ENCODE measurements around the gene TAS2R60. TPM values are rescaled to one million over a fixed set of nuclear protein-coding genes. Genes with fewer than 3 reads are reported as not detected.
A peak's percentile ranks its signal among the peaks of the same experiment; 100 is the strongest.
"Not testable (repeated sequence)": the region's sequence is repeated elsewhere in the genome, so short reads cannot be mapped to it uniquely, and the experiment has no call there.

TAS2R60 gene, protein sequence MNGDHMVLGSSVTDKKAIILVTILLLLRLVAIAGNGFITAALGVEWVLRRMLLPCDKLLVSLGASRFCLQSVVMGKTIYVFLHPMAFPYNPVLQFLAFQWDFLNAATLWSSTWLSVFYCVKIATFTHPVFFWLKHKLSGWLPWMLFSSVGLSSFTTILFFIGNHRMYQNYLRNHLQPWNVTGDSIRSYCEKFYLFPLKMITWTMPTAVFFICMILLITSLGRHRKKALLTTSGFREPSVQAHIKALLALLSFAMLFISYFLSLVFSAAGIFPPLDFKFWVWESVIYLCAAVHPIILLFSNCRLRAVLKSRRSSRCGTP
- total RNA-seq: not detected
- long read RNA-seq: 0 reads

GRCh38 chr7:143443153-143443552 lies at the start of gene TAS2R60:
TSS of gene TAS2R60 (plus strand) at chr7:143443453. CDS start at chr7:143443453, 0 bp downstream.
- ATAC-seq (no peak), DNase-seq (no peak)
- intact Hi-C loops (cut with DNase I, micrococcal nuclease): no loop called here

- intact Hi-C loops (cut with DNase I, micrococcal nuclease): no loop called here
- DNase-seq (no peak), ATAC-seq (no peak)
Measured at GRCh38 chr7:143394068-143394467, 49.2 kb upstream of the TAS2R60 start.

GRCh38 chr7:143394777-143395176 lies 48.5 kb upstream of the TAS2R60 start:
- DNase-seq (no peak), ATAC-seq (no peak)
- intact Hi-C loops (cut with DNase I, micrococcal nuclease): no loop called here

DNA sequence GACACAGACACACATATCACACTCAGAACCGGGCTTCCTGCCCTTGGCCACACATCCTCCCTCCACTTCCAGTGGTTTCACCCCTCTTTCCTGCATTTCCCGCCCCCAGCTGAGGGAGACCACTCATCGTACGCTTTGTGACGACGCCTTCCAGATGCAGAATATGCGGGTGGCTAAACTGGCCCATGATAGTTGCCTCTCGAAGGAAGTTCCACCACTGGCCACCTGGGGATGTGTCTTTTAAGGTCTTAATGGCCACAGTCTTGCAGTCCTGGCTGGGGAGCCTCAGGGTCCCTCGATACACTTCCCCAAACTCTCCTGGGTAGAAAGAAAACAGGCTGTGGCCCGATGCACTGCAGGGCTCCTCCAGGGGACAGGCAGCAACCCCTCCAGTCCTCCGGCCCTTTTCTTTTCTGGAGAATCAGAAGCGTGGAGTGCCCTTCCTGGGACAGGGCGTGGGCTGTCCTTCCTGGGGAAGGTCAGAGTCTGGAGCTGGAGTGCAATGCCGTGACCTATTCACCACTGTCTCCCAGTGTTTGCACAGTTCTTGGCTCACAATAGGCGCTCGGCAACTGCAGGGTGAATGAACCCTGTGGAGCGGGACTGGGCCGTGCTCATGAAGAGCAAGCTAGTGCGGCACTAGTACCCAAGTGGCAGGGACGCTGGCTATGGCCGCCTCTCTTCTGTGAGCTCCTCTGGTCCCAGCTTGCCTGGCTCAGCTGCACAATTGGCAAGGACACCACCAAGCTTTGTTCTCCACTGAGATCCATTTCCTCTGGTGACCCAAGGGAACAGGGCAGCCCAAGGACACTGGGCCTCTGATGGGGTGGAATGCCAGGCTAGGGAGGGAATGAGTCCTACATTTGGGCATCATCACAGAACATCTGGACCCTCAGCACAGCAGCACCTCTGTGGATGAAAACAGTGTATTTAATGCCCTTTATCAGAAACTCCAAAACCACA lies 47.8 kb upstream of the TAS2R60 start:
- ATAC-seq (peak; percentile 58), DNase-seq (no peak)
- intact Hi-C loops (cut with DNase I, micrococcal nuclease): no loop called here

- DNase-seq: no peak
- intact Hi-C loops (cut with DNase I, micrococcal nuclease): no loop called here
- no peak for ATAC-seq
Measured at GRCh38 chr7:143396182-143396581, 47.1 kb upstream of the TAS2R60 start.

DNA sequence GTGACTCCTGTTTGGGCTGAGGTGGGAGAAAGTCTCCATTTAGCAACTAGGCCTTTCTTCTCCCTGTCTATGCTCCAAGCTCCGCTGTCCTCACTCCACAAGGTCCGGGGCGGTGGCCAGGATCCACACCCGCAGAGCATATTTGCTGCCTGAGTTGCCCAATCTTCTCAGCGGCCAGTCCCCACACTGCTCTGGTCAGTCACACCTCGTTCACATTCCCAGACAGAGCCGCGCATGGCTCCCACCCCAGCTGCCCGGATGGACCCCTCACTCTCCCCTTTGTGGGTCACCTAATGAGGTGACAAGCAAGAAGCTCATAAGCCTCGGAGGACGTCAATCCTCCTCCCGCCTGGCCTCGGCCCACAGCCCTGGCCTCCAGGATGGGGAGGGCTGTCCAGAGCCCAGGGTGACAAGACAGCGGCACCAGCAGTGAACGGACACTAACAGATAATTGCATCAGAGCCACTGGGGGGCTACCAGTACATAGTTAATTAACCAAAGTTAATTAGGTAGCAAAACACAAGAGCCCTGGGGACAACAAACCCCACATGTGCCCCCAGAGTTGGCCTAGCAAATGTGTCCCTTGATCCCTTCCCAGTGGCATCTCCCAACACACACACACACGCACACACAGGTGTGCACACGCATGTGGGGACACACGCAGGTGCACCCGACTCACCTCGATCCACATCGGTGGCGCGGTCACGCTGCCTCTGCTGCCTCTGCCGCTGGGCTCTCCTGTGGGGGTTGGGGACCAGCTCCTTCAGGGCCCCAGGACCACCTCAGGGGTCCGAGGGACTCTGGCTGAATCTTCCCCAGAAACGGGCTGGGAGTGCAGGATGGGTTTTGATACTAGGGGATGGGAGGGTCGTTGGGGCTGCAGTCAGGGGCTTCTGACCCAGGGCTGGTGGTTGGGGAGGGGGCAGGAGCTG lies 46.4 kb upstream of the TAS2R60 start:
- DNase-seq (no peak), ATAC-seq (no peak)
- intact Hi-C loops (cut with DNase I, micrococcal nuclease): no loop called here

- no peak for ATAC-seq
- intact Hi-C loops (cut with DNase I, micrococcal nuclease): no loop called here
- DNase-seq: no peak
Measured at GRCh38 chr7:143397710-143398530, 45.3 kb upstream of the TAS2R60 start.

- DNase-seq: no peak
- no peak for ATAC-seq
- intact Hi-C loops (cut with DNase I, micrococcal nuclease): no loop called here
Measured at GRCh38 chr7:143398616-143399015, 44.6 kb upstream of the TAS2R60 start.

- intact Hi-C loops (cut with DNase I, micrococcal nuclease): no loop called here
- ATAC-seq (no peak), DNase-seq (no peak)
Measured at GRCh38 chr7:143399151-143399550, 44.1 kb upstream of the TAS2R60 start.

DNA sequence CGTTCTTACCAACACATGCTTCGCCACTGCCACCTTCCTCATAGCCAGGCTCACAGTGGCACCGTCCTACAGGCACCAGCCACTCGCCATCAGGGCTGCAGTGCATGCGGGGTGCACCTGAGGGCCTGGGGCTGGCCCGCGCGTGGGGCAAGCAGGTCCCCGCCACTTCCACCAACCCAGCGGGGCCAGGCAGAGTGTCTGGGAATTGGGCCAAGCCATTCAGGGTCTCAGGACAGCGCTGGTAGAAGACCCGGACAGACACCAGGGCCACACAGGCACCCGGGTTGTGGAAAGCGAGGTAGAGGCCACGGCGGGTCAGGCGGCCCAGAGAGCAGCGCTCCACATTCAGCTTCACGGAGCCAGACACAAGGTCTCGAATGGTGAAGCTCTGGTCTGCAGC lies 43.6 kb upstream of the TAS2R60 start:
- intact Hi-C loops (cut with DNase I, micrococcal nuclease): no loop called here
- DNase-seq (no peak), ATAC-seq (no peak)

DNA sequence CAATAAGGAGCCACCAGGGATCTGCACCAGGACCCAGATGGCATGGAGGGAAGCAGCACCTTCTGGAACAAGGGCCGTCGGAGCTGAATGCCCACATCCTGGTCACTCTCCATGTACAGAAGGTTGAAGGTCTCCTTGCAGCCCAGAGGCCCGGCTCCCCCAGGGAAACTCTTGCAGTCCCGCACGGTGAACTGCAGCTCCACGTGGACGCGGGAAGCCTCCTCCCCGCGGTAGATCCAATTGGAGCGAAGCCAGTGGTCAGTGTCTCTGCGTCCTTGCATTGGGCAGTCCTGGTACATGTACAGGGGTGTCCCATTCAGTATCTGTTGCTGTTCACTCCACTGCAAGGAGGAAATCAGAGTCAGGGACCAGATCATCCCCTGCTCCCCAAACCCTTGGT lies 42.0 kb upstream of the TAS2R60 start:
- no peak for DNase-seq
- intact Hi-C loops (cut with DNase I, micrococcal nuclease): no loop called here
- ATAC-seq: no peak

DNA sequence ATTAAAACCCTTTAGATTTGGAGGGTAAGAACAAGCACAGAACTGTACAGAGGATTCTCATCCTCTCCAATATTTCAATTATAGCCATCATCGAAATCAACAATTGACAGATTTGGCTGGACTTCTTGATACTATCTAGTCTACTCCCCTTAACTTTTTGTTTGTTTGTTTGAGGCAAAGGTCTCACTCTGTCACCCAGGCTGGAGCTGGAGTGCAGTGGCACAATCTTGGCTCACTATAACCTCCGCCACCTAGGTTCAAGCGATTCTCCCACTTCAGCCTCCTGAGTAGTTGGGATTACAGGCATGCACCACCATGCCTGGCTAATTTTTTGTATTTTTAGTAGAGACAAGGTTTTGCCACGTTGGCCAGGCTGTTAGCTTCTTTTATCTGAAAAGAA lies 41.0 kb upstream of the TAS2R60 start:
- ATAC-seq; DNase-seq; intact Hi-C loops (cut with DNase I, micrococcal nuclease): not testable (repeated sequence)

DNA sequence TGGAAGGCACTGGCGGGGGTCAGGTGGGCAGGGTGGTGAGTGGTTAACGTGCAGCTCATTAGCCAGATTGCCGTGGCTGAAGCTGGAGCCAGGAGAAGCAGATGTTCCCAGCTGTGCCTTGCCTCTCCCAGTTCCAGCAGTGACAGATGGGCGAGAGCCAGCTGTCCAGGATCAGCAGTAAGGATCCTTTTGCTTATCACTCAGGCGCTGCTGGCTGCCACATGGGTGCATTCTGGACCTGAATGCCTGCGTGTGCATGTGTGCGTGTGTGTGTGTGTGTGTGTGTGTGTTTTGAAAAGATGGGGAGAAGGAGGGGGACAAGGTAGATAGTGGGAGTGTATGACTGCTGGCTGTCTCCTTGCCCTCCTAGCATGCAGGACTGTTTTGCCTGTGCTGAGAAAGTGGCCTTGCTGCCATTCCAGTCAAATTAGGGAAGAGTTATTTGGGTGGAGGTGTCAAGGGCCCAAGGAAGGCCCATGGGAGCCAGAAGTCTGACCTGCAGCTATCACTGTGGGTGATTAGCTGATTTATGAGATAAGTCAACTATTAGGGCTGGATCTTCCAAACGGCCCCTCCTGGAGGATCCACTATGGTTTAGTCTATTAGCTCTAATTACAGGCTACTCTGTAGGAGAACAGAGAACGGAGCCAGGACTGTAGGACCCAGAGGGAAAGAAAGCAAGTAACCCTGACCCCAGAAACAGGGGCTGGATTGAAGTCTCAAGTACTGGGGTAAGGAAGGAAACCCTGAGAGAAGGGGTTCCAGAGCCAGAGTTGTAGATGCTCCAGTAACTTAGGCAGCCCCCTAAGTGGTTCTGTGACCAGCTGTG lies 37.9 kb upstream of the TAS2R60 start:
- ATAC-seq: no peak
- peak in 1 of 2 donors; percentile 45 for DNase-seq
- intact Hi-C loops (cut with DNase I, micrococcal nuclease): no loop called here

DNA sequence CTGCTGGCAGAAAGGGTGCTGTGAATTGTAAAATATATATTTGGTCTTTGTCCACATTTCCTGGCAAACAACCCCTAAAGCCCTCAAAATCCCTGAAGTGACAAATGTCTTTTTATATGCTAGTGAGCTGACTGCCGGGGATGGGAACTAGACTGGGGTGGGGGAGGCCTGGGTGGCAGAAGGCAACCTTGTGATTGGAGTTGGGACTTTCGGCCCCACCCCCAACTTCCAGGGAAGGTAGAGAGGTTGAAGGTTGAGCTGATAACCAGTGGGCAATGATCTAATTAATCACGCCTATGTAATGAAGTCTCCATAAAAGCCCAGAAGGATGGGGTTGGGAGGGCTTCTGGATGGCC lies 37.3 kb upstream of the TAS2R60 start:
- no peak for DNase-seq
- no peak for ATAC-seq
- intact Hi-C loops (cut with DNase I, micrococcal nuclease): no loop called here

GRCh38 chr7:143407287-143408251 lies 35.7 kb upstream of the TAS2R60 start:
- no peak for DNase-seq
- intact Hi-C loops (cut with DNase I, micrococcal nuclease): no loop called here
- peak; percentile 8 for ATAC-seq

GRCh38 chr7:143408252-143408685 lies 35.0 kb upstream of the TAS2R60 start:
- no peak for DNase-seq
- peak; percentile 30 for ATAC-seq
- intact Hi-C loops (cut with DNase I, micrococcal nuclease): no loop called here

Data from left colon (tissue), 2 donors.